UCSD-AML1 (cell line): Measurements from ENCODE around the gene ANXA2R.
"Not testable (repeated sequence)": the region's sequence is repeated elsewhere in the genome, so short reads cannot be mapped to it uniquely, and the experiment has no call there.

Experiments
- DNase-seq: peaks from one replicate; lab custom pipeline; 2025; ENCODE audit not compliant: unreplicated experiment; lab: John Stamatoyannopoulos, UW

ANXA2R gene

DNA sequence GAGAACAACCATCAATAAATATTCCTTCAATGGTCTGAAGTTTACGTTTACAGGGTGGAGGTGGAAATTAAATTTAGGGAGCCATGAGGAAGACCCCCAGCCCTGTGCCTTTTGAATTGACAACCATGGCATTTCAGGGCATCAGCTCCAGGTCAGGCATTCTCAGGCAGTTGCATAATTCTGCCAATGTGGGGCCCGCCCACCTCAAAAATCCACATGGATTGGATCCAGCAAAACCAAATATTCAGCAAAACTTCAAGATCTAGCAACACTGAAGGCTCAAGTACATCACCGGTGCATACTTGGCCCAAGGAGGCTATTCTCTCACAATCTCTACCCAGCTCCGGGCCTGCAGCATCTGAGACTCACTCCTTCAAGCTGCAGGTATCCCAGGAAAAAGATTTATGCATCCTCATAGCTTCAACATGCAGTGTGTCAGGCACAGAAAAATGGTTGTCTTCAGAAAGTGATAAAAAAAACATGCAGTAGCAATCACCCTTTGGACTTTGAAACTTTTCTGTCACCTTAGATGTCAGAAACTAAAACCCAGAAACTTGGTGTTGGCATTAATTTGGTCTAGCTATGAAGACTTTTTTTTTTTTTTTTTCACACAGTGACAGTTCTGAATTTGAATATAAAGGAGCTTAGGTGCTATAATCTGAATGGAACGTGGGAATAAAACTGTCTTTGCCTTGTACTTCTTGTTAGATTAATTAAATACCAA lies 21.4 kb upstream of the ANXA2R start:
- no peak for DNase-seq

DNA sequence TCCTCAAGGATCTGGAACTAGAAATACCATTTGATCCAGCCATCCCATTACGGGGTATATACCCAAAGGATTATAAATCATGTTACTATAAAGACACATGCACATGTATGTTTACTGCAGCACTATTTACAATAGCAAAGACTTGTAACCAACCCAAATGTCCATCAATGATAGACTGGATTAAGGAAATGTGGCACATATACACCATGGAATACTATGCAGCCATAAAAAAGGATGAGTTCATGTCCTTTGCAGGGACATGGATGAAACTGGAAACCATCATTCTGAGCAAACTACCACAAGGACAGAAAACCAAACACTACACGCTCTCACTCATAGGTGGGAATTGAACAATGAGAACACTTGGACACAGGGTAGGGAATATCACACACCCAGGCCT lies 19.9 kb upstream of the ANXA2R start:
- DNase-seq: not testable (repeated sequence)

DNA sequence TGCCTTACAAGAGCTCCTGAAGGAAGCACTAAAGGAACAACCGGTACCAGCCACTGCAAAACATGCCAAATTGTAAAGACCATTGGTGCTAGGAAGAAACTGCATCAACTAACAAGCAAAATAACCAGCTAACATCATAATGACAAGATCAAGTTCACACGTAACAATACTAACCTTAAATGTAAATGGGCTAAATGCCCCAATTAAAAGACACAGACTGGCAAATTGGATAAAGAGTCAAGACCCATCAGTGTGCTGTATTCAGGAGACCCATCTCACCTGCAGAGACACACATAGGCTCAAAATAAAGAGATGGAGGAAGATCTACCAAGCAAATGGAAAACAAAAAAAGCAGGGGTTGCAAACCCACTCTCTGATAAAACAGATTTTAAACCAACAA lies 15.0 kb upstream of the ANXA2R start:
- not testable (repeated sequence) for DNase-seq

DNA sequence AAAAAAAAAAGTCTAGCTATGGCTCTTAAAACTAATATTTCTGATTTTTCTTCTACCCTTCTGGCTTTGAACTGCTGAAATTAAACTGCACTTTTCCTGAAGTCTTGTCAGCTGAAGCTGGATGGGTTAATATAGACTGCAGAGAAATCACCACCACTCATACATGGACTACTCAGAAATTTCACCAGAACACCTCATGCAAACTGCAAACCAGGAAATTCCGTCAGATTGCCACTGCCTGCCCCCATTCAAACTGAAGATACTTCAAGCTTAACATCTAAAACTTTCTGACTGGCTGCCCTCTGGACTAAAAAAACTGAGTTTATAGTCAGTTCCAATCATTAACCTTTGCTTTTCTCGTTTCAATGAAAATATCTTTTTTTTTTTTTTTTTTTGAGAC lies 11.6 kb upstream of the ANXA2R start:
- DNase-seq: no peak

DNA sequence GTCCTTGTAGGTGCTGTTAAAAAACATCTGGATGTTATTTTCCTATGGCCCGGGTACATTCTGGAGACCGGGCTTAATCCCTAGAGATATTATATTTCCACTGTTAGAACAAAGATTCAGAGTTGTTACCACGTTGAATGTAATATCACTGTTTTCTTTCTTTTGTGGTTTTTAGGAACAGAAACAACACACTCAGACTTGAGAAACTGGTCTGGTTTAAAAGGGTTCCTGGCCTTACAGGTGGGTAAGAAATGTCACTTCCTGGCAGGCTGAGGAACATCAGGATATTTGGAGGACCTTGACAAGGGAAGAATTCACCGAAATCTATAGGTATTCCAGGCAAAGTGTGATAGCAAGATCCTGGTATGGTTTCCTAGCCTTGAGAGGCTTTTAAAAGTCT lies 10.3 kb upstream of the ANXA2R start:
- DNase-seq: no peak

DNA sequence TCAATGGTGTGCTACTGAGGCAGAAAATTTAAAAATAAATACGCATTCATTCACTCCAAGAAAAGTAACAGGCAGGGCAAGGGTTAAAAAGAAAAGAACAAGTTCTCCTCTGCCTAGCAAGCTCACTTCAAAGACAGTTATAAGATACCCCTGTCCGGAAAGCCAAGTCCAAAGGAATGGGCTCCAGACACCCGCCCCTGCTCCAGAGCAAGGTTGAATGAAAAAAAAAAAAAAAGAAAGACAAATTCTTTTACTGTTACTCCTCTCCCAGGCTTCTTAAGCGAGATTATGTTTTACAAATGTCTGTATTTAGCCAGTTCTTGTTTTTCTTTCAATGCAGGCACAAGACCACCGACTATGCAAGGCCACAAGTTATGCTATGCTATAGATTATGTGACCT lies 9.1 kb upstream of the ANXA2R start:
- DNase-seq: no peak

DNA sequence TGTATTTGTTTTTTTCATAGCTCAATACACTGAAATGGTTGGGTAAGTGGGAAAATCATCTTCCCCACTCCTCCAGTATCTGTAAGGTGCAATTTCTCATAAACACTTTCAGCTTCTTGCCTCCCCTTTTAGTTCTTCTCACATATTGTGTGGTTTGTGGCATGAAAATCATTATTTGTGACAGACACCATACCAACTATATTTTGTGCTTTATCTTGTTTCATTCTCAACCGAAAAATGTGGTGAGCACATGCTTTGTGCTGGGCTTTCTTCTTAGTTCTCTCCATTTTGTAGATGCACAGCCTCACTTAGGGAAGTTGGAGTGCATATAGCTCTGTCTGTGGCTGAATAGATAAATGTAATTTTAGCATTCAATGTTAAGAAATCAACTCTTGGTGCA lies 6.4 kb upstream of the ANXA2R start:
- no peak for DNase-seq

DNA sequence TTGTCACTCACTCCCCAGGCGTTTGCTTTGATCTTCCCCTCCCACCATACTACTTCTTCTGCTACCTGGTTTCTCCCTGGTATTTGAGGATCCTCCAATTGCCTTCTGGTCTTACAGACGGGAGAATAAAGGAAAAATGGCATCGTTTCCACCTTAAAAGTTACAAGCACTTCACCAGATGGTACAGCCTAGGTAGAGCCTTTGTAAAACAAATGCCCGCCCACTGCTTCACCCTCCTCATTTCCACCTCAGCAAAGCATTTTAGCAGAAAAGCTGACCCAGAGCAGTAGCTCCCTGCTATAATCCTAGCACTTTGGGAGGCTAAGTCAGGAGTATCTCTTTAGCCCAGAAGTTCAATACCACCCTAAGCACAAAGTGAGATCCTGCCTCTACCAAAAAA lies 5.1 kb upstream of the ANXA2R start:
- DNase-seq: no peak

DNA sequence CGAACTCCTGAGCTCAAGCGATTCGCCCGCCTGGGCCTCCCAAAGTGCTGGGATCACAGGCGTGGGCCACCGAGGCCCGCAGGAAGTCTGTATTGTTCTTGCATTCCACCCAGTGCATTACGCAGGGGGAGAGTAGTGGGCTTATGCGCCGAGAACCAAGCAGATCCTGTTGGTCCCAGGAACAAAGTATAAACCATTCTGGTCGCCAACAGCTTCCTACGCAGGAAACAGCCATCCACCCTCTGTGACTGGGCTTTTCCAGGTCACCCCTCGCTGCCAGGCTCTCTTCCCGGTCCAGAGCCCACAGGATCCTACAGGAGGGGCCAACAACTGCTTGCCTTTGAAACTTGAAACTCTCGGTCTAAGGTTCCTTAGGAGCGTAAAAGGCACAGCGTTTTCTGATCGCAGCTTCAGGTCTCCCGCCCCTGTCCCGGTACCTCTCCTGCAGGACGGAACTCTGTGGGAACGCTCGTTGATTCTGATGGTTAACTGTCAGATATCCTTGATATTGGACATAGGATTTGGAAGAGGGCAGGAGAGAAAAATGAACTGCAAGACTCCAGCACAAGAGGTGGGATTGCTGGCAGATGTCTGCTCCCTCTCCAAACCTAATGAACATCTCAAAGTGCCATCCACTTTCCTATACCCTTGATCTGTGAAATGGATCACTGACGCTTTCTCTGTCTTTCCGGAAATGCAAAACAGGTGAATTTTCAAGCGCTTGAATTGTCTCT lies 4.2 kb upstream of the ANXA2R start:
- no peak for DNase-seq

DNA sequence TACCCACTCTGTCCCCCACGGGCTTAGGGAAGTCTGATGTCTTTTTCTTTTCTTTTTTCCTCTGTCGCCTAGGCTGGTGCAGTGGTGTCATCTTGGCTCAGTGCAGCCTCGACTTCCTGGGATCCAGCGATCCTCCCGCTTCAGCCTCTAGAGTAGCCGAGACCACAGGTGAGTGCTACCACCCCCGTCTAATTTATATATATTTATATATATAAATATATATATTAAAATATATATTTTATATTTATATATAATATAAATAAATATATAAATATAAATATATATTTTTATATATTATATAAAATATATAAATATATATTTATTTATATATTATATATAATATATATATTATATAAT lies 3.3 kb upstream of the ANXA2R start:
- no peak for DNase-seq

DNA sequence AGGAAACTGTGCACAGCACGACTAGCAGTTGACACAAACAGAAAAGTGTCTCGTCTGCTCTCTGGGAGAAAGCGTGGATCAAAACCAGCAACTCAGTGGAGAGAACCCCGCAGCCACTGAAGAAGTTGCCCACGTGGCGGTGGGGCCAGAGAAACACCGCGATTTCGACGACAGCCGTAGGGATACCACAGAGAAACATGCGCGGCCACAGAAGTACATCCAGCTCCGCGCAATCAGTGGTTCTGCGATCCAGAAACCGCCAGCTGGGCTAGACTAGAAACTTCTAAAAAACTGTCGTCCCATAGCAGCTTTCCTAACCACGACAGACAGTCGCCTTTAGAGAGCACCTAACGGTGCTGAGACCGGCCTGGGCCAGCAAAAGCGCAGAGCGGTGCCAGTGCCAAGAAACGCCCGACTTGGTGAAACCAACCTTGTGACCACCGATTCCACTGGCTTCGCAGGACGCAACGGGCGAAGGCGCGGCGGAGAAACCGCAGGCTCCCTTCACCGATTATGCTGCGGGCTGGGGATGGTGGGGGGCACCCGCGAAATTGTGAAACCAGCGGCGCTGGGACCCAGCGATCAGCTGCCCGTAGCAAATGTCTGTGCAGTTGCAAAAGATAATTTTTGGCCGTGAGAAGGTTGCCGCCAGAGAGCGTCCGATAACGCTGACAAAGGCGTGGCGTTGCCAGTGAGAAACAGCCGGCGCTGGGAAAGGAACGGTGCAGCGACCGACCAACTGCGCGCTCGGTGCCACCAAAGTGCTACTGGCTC lies 2.7 kb upstream of the ANXA2R start:
- DNase-seq: peak; percentile 76

DNA sequence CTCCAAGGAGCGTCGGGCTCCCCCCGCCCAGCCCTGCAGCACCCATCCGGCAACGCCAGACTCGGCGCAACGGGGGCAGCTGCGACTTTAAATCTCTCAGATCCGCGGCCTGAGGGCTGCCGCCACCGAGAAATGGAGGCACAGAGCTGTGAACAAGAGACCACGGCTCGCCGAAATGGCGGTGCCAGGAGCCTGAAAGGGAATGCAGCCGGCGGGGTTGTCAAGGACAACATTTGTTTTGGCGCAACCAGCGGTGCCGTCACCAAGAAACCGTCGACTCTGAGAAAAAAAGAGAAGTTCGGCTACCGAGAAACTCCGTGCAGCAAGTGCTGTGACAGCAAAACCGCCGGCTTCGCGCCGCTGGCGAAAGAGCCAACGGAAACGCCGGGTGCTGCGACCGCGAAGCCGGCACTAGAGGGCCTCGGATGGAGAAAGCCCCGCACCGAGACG lies 2.1 kb upstream of the ANXA2R start:
- DNase-seq: peak; percentile 81

DNA sequence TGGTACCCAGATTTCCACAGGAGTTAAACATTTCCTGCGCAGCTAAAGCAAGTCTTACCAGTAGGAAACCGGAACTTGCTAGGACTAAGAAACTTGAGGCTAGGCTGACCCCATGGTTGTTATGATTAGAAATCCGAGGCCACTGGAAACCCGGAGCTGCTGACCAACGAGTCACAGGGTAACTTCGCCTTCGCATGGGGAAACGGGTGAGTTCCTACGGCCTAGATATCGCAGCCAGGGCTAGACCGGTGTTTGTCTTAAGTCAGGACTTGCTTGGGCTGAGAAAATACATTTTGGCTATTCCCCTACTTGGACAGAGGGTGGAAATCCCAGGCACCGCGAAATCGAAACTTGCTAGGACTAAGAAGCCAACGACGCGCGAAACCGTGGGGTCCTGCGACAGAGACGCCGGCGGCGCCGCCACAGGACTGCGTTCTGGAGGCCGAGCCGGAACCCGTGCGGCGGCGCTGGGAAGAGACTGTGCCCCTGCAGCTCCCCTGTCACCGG lies 1.6 kb upstream of the ANXA2R start:
- DNase-seq: peak; percentile 79

DNA sequence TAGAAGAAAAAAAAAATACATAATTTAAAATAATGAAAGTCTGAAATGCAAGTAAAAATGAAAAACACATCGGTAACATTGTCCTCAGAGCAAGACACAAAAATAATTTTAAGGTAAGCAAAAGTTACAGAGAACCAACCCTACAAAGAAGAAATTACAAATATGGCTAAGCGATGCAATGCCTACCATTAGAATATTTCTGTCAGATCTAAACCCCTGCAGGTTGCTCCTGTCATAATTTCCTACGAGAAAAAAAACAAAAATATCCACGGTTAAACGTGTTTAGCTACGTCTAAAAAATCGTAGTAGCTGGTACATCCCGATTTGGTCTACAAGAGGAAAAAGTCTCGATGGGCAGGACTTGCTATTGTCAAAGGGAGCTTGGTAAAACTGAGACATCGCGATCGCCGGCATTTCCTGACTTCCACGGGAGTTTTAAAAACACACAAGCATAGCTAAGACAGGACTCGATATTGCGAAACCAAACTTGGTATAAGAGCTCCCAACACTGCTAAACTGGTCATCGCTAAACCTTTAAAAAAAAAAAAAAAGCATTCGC lies 1.1 kb upstream of the ANXA2R start:
- DNase-seq: no peak

DNA sequence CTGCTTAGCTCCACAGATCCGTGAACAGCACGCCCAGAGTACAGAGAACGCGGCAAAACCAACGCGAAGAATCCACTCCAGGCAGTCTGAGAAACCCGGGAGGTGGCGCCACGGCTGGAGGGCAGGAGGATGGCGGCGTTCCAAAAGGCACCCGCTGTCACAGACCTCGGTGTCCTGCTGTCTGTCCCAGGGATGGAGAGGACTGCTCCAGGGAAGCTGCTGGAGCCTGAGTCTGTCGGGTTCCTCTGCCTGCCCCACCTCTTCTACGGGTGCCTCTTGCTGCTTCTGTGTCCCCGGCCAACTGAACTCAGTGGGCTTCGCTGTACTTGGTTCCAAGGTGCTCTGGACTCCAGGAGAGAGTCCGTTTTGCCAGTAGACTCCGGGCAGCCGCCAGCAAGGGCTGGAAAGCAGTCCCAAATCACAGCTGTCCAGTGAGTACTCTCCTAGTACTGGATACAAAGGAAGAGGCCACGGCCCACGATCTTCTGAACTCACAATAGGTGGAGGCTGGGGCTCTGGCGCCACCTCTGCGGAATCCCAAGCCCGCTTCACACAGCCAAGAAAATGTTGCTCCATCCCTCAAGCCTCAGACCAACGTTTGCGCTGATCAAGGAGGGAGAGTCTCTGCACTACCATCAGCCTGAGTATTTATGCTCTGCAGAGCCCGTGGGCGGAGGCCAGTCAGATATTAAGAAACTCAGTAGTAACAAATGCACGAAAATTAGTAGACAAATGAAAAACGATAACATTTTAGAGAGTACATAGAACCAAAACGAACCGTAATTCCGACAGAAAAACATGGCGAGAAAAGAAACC lies 440 bp downstream of the ANXA2R start:
- peak; percentile 76 for DNase-seq

DNA sequence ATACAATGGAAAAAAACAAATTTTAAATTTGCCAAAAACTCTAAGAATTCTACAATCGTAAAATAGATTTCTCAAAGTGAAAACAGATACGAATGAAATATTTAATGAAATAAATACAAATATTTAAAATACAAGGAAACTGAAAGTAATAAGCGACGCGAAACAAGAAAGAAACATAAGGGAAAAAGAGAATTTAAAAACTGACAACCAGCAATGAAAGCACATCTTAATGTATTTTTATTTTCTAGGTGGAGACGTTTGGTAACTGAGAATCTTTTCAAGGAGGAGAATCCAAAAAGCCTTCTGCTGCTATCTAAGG lies 1.0 kb downstream of the ANXA2R start:
- no peak for DNase-seq

DNA sequence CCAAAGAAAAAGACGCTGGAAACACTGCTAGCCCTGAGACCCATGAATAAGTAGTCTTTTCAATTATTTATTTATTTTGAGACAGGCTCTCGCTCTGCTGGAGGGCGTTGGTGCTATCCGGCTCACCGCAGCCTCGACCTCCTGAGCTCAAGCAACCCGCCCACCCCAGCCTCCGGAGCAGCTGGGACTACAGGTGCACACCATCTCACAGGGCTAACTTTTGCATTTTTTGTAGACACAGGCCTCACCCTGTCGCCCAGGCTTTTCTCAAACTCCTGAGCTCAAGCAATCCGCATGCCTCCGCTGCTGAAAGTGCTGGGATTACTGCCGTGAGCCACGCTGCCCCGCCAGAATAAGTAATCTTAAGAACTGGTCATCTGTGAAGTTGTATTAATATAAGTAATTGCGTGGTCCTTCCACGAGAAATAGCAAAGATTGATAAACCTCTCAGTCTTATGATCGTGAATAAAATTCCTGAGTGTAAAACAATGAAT lies 1.6 kb downstream of the ANXA2R start:
- no peak for DNase-seq

DNA sequence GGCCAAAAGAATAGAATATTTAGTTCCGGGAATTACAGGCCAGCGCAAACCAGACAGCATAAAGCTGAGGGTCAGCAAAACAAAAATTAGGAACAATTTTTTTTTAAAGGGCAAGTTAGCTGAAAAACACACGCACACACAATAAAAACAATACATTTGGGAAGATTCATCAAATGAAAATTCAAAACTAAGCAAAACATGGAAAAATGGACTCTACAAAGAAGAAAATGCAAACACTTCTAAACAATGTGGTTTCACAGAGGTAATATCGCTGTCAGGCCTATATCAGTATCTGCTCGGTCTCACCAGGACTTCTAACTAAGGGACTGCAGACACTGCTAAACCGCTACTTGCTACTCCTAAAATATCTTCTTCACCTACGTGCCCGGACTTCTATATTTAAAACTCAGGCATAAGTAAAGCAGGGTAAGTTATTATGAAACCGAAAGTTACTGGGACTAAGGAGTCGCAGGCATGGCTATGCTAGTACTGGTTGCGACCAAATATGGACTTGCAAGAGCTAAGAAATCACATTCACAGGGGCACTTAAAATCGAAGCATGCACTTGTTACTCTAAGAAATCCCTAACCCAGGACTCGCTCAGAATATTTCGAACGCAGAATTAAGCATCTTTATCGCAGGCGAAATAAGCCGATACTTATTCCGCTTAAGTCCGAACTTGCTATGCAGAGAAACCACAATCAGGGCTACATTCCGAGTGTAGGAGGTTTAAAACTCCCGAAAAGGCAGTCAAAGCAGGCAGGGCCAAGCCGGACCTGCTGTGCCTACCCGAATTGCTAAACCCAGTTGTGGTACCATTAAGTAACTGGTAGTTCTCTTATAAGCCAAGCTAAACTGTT lies 2.3 kb downstream of the ANXA2R start:
- DNase-seq: no peak

DNA sequence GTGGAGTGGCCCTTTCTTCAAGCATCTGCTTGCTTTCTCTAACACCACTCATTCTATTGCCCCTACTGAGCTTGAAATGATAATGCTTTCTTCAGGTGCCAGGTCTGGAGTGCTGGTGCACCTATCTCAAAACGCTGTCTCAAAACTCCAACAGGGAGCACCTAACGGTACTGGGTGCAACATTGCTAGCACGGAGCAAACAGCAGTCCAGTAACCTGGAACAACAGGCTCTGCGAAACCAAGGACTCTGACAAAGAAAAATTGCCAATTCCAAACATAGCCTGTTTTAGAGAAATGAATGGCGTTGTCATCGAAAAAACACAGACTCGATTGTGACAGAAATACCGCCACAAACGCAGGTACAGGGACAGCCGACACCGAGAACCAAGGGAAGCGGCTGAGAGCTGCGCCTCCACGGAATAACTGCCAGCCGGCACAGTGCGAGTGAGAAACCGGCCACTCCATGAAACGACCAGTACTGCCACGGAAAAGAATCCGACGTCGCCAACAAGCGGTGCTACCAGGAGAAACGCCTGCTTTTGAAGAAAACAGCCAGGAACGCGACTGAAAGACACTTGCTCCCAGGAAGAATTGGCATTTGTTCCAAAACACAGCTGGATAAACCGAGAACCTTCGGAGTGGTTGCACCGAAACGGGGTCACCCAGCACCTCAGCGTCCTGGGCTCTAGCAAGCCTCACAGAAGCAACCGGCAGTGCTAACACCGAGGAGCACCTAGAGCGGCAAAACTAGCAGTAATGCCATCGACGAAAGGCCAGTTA lies 3.1 kb downstream of the ANXA2R start:
- no peak for DNase-seq
